HepG2 (cell line): ENCODE measurements around the gene ZNF586. TPM values are rescaled to one million over a fixed set of nuclear protein-coding genes. Genes with fewer than 3 reads are reported as not detected.
A peak's percentile ranks its signal among the peaks of the same experiment; 100 is the strongest.

ENCODE experiments used
- ARNT ChIP-seq: fragments of 450-650 bp; IDR thresholded peaks from 2 replicates; pipeline ENCODE4 v1.6.1; 2017
- CHD4 ChIP-seq: fragments of 200-600 bp; sonication (generic); IDR thresholded peaks from 2 replicates; pipeline ENCODE4 v1.7.0; 2017; ENCODE audit warnings: mild to moderate bottlenecking, low read length, borderline replicate concordance
- FOXP4 ChIP-seq: sonication (generic); formaldehyde crosslinking; IDR thresholded peaks from 2 replicates; pipeline ENCODE4 v1.4.0; 2020; ENCODE audit warnings: missing genetic modification reagents
- HCFC1 ChIP-seq: fragments of 150-350 bp; IDR thresholded peaks from 2 replicates; pipeline ENCODE4 v1.6.1; 2014; ENCODE audit warnings: low read depth, low read length
- HINFP ChIP-seq: sonication (generic); formaldehyde crosslinking; IDR thresholded peaks from 2 replicates; pipeline ENCODE4 v1.4.0; 2020; ENCODE audit warnings: low read depth, mild to moderate bottlenecking, missing genetic modification reagents
- KLF12 ChIP-seq: sonication (generic); formaldehyde crosslinking; IDR thresholded peaks from 2 replicates; pipeline ENCODE4 v1.4.0; 2020; ENCODE audit warnings: missing genetic modification reagents, borderline replicate concordance
- MTA3 ChIP-seq: sonication (generic); formaldehyde crosslinking; IDR thresholded peaks from 2 replicates; pipeline ENCODE4 v1.4.0; 2020; ENCODE audit warnings: missing genetic modification reagents
- NFATC3 ChIP-seq: sonication (generic); formaldehyde crosslinking; IDR thresholded peaks from 2 replicates; pipeline ENCODE4 v1.5.1; 2020; ENCODE audit warnings: mild to moderate bottlenecking, missing genetic modification reagents
- NFE2 ChIP-seq: sonication (generic); formaldehyde crosslinking; IDR thresholded peaks from 2 replicates; pipeline ENCODE4 v1.4.0; 2020; ENCODE audit warnings: missing genetic modification reagents
- RARG ChIP-seq: sonication (generic); formaldehyde crosslinking; IDR thresholded peaks from 2 replicates; pipeline ENCODE4 v1.4.0; 2020; ENCODE audit warnings: low read depth, mild to moderate bottlenecking, missing genetic modification reagents
- RCOR2 ChIP-seq: IDR thresholded peaks from 2 replicates; pipeline ENCODE4 v1.6.1; 2016; ENCODE audit warnings: missing biosample characterization, missing genetic modification reagents
- RELA ChIP-seq: sonication (generic); formaldehyde crosslinking; IDR thresholded peaks from 2 replicates; pipeline ENCODE4 v1.4.0; 2020; ENCODE audit warnings: missing genetic modification reagents
- SOX5 ChIP-seq: IDR thresholded peaks from 2 replicates; pipeline ENCODE4 v1.6.1; 2016; ENCODE audit warnings: borderline replicate concordance
- SOX6 ChIP-seq, 2 experiments: fragments of 450-650 bp in 1 of 2; sonication (generic) in 1 of 2; formaldehyde crosslinking in 1 of 2; IDR thresholded peaks; 2 replicates each; pipeline versions ENCODE4 v1.4.0 to v1.6.1; 2017 to 2020; ENCODE audit warnings: antibody characterized with exemption in 1 of 2, mild to moderate bottlenecking in 1 of 2, missing genetic modification reagents in 1 of 2
- STAT5B ChIP-seq: sonication (generic); formaldehyde crosslinking; IDR thresholded peaks from 2 replicates; pipeline ENCODE4 v1.4.0; 2020; ENCODE audit warnings: missing genetic modification reagents
- WIZ ChIP-seq: sonication (generic); formaldehyde crosslinking; IDR thresholded peaks from 2 replicates; pipeline ENCODE4 v1.5.1; 2020; ENCODE audit warnings: mild to moderate bottlenecking, missing genetic modification reagents
- ZNF101 ChIP-seq: sonication (generic); formaldehyde crosslinking; IDR thresholded peaks from 2 replicates; pipeline ENCODE4 v1.4.0; 2020; ENCODE audit warnings: mild to moderate bottlenecking, low read depth, missing genetic modification reagents, borderline replicate concordance
- ZNF574 ChIP-seq: sonication (generic); formaldehyde crosslinking; IDR thresholded peaks from 2 replicates; pipeline ENCODE4 v1.4.0; 2020; ENCODE audit warnings: missing genetic modification reagents
- ZNF678 ChIP-seq: sonication (generic); formaldehyde crosslinking; IDR thresholded peaks from 2 replicates; pipeline ENCODE4 v1.4.0; 2020; ENCODE audit warnings: mild to moderate bottlenecking, missing genetic modification reagents
- ZNF776 ChIP-seq: sonication (generic); formaldehyde crosslinking; IDR thresholded peaks from 2 replicates; pipeline ENCODE4 v1.4.0; 2020; ENCODE audit warnings: mild to moderate bottlenecking, missing genetic modification reagents
- ZNF788 ChIP-seq: sonication (generic); formaldehyde crosslinking; IDR thresholded peaks from 2 replicates; pipeline ENCODE4 v1.5.0; 2020; ENCODE audit warnings: mild to moderate bottlenecking, missing genetic modification reagents, borderline replicate concordance
- polyA plus RNA-seq, 8 experiments: library from polyadenylated mRNA; depleted of rRNA in 3 of 8; stranded (reverse) in 7 of 8; unstranded in 1 of 8; fragments of >200 nt; fragmentation: Illumina TruSeq in 4 of 8; extraction: Trizol in 4 of 8; gene quantifications; 2 replicates each; pipeline versions ENCODE4 v1.2.1 to v1.2.3, GENCODE V29; 2011 to 2016; ENCODE audit warnings: low read depth in 4 of 8, missing spikeins in 1 of 8, mixed read lengths in 1 of 8; ENCODE audit not compliant: insufficient read depth in 1 of 8
- total RNA-seq, 5 experiments: library from RNA; depleted of rRNA; stranded (reverse); fragments of >200 nt; fragmentation: Illumina TruSeq; extraction: Trizol; gene quantifications; 2 replicates each; pipeline ENCODE4 v1.2.3, GENCODE V29; 2016; ENCODE audit warnings: low read depth in 1 of 5

ZNF586 gene
- total and polyA plus RNA-seq, 2 of the 13 experiments (the other 11 are each of a cell fraction or from before 2014, with no cell fraction given) = 0.50 to 3.4 TPM

- TF ChIP-seq HINFP (CRISPR knock-in tag) = no peak; the same call in 1 of the 2 replicates
- no peak for TF ChIP-seq RCOR2 (CRISPR knock-in tag)
- TF ChIP-seq ARNT = no peak
- no peak for TF ChIP-seq NFE2
- TF ChIP-seq MTA3 (CRISPR knock-in tag) = no peak
- no peak for TF ChIP-seq ZNF678 (CRISPR knock-in tag)
- peak; percentile 48 for TF ChIP-seq FOXP4 (CRISPR knock-in tag)
- no peak for TF ChIP-seq KLF12 (CRISPR knock-in tag)
- no peak for TF ChIP-seq ZNF101
- TF ChIP-seq ZNF574 = peak; percentile 79; the same call in 1 of the 2 replicates
- peak; percentile 61 for TF ChIP-seq HCFC1
- no peak; the same call in 1 of the 2 replicates for TF ChIP-seq WIZ (CRISPR knock-in tag)
- TF ChIP-seq SOX5 (CRISPR knock-in tag) = peak; percentile 37; the same call in 1 of the 2 replicates
- no peak for TF ChIP-seq SOX6 (IDR thresholded peaks at IDR 0.05)
- TF ChIP-seq SOX6 (CRISPR knock-in tag; IDR thresholded peaks at IDR 0.05) = peak; percentile 32; the same call in 1 of the 2 replicates
- TF ChIP-seq CHD4 = no peak
- no peak for TF ChIP-seq NFATC3 (CRISPR knock-in tag)
- no peak for TF ChIP-seq RELA (CRISPR knock-in tag)
- TF ChIP-seq ZNF776 (CRISPR knock-in tag) = no peak
- no peak for TF ChIP-seq RARG (CRISPR knock-in tag)
- TF ChIP-seq ZNF788 (CRISPR knock-in tag) = no peak
- no peak for TF ChIP-seq STAT5B (CRISPR knock-in tag)
These were observed 50.1 kb downstream of the ZNF586 start (continued) for GRCh38 chr19:57819475-57820148.
